HCT116 (cell line): ENCODE data around the gene ZNF335. TPM values are rescaled to one million over a fixed set of nuclear protein-coding genes. Genes with fewer than 3 reads are reported as not detected.

ENCODE experiments used
- ATAC-seq: fragments of 200-7000 bp; cut with Tn5 transposase; 2 replicates; pipeline ENCODE4 v1.9.1; 2020; ENCODE audit warnings: mild to moderate bottlenecking, moderate library complexity
- BruUV-seq: library from RNA; stranded (reverse); fragments of 400-500 nt; replicated peaks from 2 replicates; lab custom pipeline; 2021; lab: Mats Ljungman, UMichigan
- CTCF ChIA-PET: fragments of 300-600 bp; sonication (Branson Sonifier 250); formaldehyde crosslinking; loops from one replicate; lab custom pipeline; 2021; ENCODE audit warnings: antibody characterized with exemption; lab: Charles Lee
- POLR2A ChIA-PET: fragments of 300-600, 350-600 bp; sonication (Branson Sonifier 250); formaldehyde crosslinking; loops from one replicate; lab custom pipeline; 2021; ENCODE audit warnings: antibody characterized with exemption; lab: Charles Lee
- RAD21 ChIA-PET, 2 experiments: fragments of 300-600 bp; sonication (Branson Sonifier 250); formaldehyde crosslinking; loops; one replicate each; lab custom pipeline; 2023; ENCODE audit warnings: low total read pairs in 2 of 2; ENCODE audit not compliant: uncharacterized antibody in 2 of 2, unreplicated experiment in 2 of 2, low non-redundant PET in 1 of 2; lab: Charles Lee
- DNase-seq: peaks from one replicate; pipeline ENCODE4 v3.0.0-alpha.2; 2010; ENCODE audit warnings: low read depth, low spot score
- H2AFZ ChIP-seq: fragments of 200-600 bp; shearing (Covaris generic), sonication (generic); 2 replicates; pipeline ENCODE4 v1.6.1; 2017; ENCODE audit warnings: low read depth, mixed run types, mixed read lengths, antibody characterized with exemption, low read length; ENCODE audit not compliant: poor library complexity, severe bottlenecking
- H3K27ac ChIP-seq: 2 replicates; pipeline ENCODE4 v1.5.1; 2012; ENCODE audit warnings: low read depth, low read length
- H3K27me3 ChIP-seq: fragments of 200-600 bp; sonication (generic); 2 replicates; pipeline ENCODE4 v1.6.1; 2016; ENCODE audit warnings: mixed run types, low read length, mixed read lengths; ENCODE audit not compliant: insufficient read depth
- H3K36me3 ChIP-seq, 2 experiments: fragments of 200-500 bp in 1 of 2; fragments of 200-600 bp in 1 of 2; sonication (Bioruptor generic) in 1 of 2; sonication (generic) in 1 of 2; 2 replicates each; pipeline versions ENCODE4 v1.5.1 to v1.6.1; 2014 to 2016; ENCODE audit warnings: low read length in 2 of 2, inconsistent platforms in 1 of 2, mixed read lengths in 1 of 2, mixed run types in 1 of 2; ENCODE audit not compliant: insufficient read depth in 2 of 2, control insufficient read depth in 1 of 2
- H3K4me1 ChIP-seq, 2 experiments: fragments of 200-600 bp in 1 of 2; sonication (generic) in 1 of 2; 2 replicates each; pipeline versions ENCODE4 v1.5.1 to v1.6.1; 2012 to 2017; ENCODE audit warnings: low read length in 2 of 2, inconsistent platforms in 1 of 2, mild to moderate bottlenecking in 1 of 2, mixed read lengths in 1 of 2, mixed run types in 1 of 2, moderate library complexity in 1 of 2; ENCODE audit not compliant: insufficient read depth in 2 of 2, control insufficient read depth in 1 of 2
- H3K4me2 ChIP-seq: fragments of 200-600 bp; sonication (generic); 2 replicates; pipeline ENCODE4 v1.6.1; 2017; ENCODE audit warnings: mixed run types, low read length, mixed read lengths
- H3K4me3 ChIP-seq, 2 experiments: fragments of 200-600 bp in 1 of 2; sonication (generic) in 1 of 2; replicated peaks in 1 of 2; 2 replicates each; pipeline ENCODE4 v1.5.1; 2011 to 2016; ENCODE audit warnings: low read length in 2 of 2, control low read depth in 1 of 2, low read depth in 1 of 2, mild to moderate bottlenecking in 1 of 2, mixed read lengths in 1 of 2, mixed run types in 1 of 2
- H3K79me2 ChIP-seq: fragments of 200-600 bp; sonication (generic); 2 replicates; pipeline ENCODE4 v1.6.1; 2017; ENCODE audit warnings: mild to moderate bottlenecking, mixed run types, low read length, moderate library complexity, mixed read lengths; ENCODE audit not compliant: insufficient read depth
- H3K9ac ChIP-seq: fragments of 200-600 bp; sonication (generic); 2 replicates; pipeline ENCODE4 v1.6.1; 2016; ENCODE audit warnings: low read length, mixed read lengths
- H3K9me2 ChIP-seq: fragments of 200-600 bp; sonication (generic), shearing (Covaris generic); 2 replicates; pipeline ENCODE4 v1.6.1; 2017; ENCODE audit warnings: mixed run types, mild to moderate bottlenecking, moderate library complexity; ENCODE audit not compliant: insufficient read depth
- H3K9me3 ChIP-seq, 2 experiments: fragments of 200-500 bp in 1 of 2; fragments of 200-600 bp in 1 of 2; sonication (Bioruptor generic) in 1 of 2; sonication (generic) in 1 of 2; 2 replicates each; pipeline ENCODE4 v1.6.1; 2014 to 2017; ENCODE audit warnings: low read length in 2 of 2, mixed read lengths in 2 of 2, inconsistent platforms in 1 of 2, low read depth in 1 of 2, mild to moderate bottlenecking in 1 of 2, mixed run types in 1 of 2, moderate library complexity in 1 of 2; ENCODE audit not compliant: control insufficient read depth in 1 of 2, insufficient read depth in 1 of 2
- H4K20me1 ChIP-seq: fragments of 200-600 bp; sonication (generic), shearing (Covaris generic); 2 replicates; pipeline ENCODE4 v1.6.1; 2017; ENCODE audit warnings: mixed run types, mild to moderate bottlenecking, moderate library complexity; ENCODE audit not compliant: insufficient read depth
- CEBPB ChIP-seq: IDR thresholded peaks from 2 replicates; pipeline ENCODE4 v1.6.1; 2012; ENCODE audit warnings: low read depth
- ELF1 ChIP-seq: IDR thresholded peaks from 2 replicates; pipeline ENCODE4 v1.6.1; 2012; ENCODE audit warnings: low read depth, borderline replicate concordance
- EZH2 ChIP-seq: fragments of 200-600 bp; sonication (generic); IDR thresholded peaks from 2 replicates; pipeline ENCODE4 v1.6.1; 2017; ENCODE audit warnings: antibody characterized with exemption, mixed run types
- EZH2phosphoT487 ChIP-seq: fragments of 200-600 bp; IDR thresholded peaks from 2 replicates; pipeline ENCODE4 v1.6.1; 2018; ENCODE audit warnings: antibody characterized with exemption, borderline replicate concordance
- JUND ChIP-seq: IDR thresholded peaks from 2 replicates; pipeline ENCODE4 v1.6.1; 2012
- MAX ChIP-seq: IDR thresholded peaks from 2 replicates; pipeline ENCODE4 v1.6.1; 2012
- POLR2A ChIP-seq: IDR thresholded peaks from 2 replicates; pipeline ENCODE4 v1.7.0; 2011; ENCODE audit warnings: borderline replicate concordance; ENCODE audit not compliant: insufficient read depth, insufficient read length; ENCODE audit errors: extremely low read depth
- SRF ChIP-seq: IDR thresholded peaks from 2 replicates; pipeline ENCODE4 v1.6.1; 2012; ENCODE audit warnings: low read depth
- TCF7L2 ChIP-seq: IDR thresholded peaks from 2 replicates; pipeline ENCODE4 v1.7.0; 2011; ENCODE audit warnings: borderline replicate concordance, inconsistent platforms; ENCODE audit not compliant: insufficient read depth, insufficient read length; ENCODE audit errors: extremely low read depth
- YY1 ChIP-seq: IDR thresholded peaks from 2 replicates; pipeline ENCODE4 v1.6.1; 2011; ENCODE audit warnings: low read length, low read depth, moderate library complexity, mild to moderate bottlenecking; ENCODE audit not compliant: insufficient replicate concordance; ENCODE audit errors: extremely low read depth
- ZFX ChIP-seq: fragments of 450-650 bp; IDR thresholded peaks from 2 replicates; pipeline ENCODE4 v1.6.1; 2017
- ZNF274 ChIP-seq: fragments of 200-500 bp; sonication (Bioruptor generic); IDR thresholded peaks from 2 replicates; pipeline ENCODE4 v1.6.1; 2014; ENCODE audit warnings: mild to moderate bottlenecking, low read depth, low read length, inconsistent platforms
- intact Hi-C: fragments of 100-400 bp; cut with micrococcal nuclease; formaldehyde crosslinking; loops from 2 replicates; pipeline ENCODE4 v1.10.0; 2022
- total RNA-seq: library from RNA; stranded (reverse); gene quantifications from one replicate; pipeline ENCODE4 v1.2.1, GENCODE V29; 2021; ENCODE audit not compliant: unreplicated experiment
- TF ChIP-seq, protein P1 (sequence below): IDR thresholded peaks from 2 replicates; pipeline ENCODE4 v1.6.1; 2012; ENCODE audit warnings: low read depth

The ZNF335 gene
- total RNA-seq, 1 experiment from 2014 or later: 20.8 TPM

DNA sequence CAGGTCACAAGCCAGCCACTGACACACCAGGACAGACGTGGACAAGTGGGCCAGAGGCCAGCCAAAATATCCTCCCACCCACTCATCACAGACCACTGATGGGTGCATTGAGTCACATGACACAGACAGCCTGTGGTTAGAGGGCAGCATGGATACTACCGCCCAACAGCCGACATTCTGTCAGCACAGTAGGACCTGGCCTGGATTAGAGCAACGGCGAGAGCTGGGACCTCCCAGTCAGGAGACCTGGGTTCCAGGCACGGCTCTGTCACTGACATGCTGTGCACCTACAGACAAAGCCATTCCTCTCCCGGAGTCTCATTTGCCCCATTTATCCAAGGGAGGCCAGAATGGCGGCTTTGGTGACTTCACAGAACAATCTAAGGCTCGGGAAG, 8.0 kb downstream of the ZNF335 start:
- Histone ChIP-seq H3K27ac (no peak overlapping the region), H3K36me3 (peaks cover 46 to 58% of the 10 kb centered on the region in 2 experiments; a peak in 3 of 4 replicates), H3K9ac (no peak overlapping the region), H3K79me2 (peaks cover 4% of the 10 kb centered on the region; the same call in 1 of the 2 replicates), H2AFZ (no peak overlapping the region), H3K4me1 (no peaks in the 10 kb centered on the region), H3K27me3 (no peaks in the 10 kb centered on the region), H3K4me2 (no peak overlapping the region), H3K9me3 (no peaks in the 10 kb centered on the region), H4K20me1 (no peaks in the 10 kb centered on the region), H3K4me3 (no peak overlapping the region), H3K9me2 (no peaks in the 10 kb centered on the region)
- TF ChIP-seq MAX (no peak), SRF (no peak), CEBPB (no peak), YY1 (no peak), ZFX (no peak), TCF7L2 (no peak), EZH2 (no peak), ZNF274 (no peak), POLR2A (no peak), EZH2phosphoT487 (no peak), ELF1 (no peak), JUND (no peak)
- TF ChIP-seq, protein P1, sequence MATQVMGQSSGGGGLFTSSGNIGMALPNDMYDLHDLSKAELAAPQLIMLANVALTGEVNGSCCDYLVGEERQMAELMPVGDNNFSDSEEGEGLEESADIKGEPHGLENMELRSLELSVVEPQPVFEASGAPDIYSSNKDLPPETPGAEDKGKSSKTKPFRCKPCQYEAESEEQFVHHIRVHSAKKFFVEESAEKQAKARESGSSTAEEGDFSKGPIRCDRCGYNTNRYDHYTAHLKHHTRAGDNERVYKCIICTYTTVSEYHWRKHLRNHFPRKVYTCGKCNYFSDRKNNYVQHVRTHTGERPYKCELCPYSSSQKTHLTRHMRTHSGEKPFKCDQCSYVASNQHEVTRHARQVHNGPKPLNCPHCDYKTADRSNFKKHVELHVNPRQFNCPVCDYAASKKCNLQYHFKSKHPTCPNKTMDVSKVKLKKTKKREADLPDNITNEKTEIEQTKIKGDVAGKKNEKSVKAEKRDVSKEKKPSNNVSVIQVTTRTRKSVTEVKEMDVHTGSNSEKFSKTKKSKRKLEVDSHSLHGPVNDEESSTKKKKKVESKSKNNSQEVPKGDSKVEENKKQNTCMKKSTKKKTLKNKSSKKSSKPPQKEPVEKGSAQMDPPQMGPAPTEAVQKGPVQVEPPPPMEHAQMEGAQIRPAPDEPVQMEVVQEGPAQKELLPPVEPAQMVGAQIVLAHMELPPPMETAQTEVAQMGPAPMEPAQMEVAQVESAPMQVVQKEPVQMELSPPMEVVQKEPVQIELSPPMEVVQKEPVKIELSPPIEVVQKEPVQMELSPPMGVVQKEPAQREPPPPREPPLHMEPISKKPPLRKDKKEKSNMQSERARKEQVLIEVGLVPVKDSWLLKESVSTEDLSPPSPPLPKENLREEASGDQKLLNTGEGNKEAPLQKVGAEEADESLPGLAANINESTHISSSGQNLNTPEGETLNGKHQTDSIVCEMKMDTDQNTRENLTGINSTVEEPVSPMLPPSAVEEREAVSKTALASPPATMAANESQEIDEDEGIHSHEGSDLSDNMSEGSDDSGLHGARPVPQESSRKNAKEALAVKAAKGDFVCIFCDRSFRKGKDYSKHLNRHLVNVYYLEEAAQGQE: no peak
- CTCF ChIA-PET: no interaction called here
- ATAC-seq: no peak
- DNase-seq: no peak
- RAD21 ChIA-PET: no interaction called here
- BruUV-seq: no TSS peak
- POLR2A ChIA-PET: no interaction called here
- intact Hi-C loops: loop anchor here (10.0 kb wide), 1 partner anchor 419 kb away; the partner anchor contains the start of gene EPPIN
